ENCODE measurements around the gene FBXW7. TPM values are rescaled to one million over a fixed set of nuclear protein-coding genes. Genes with fewer than 3 reads are reported as not detected.

Gene FBXW7
- total RNA-seq, 4 donors from 2014 or later, result 11.6 to 125 (median 49.5) TPM

DNA sequence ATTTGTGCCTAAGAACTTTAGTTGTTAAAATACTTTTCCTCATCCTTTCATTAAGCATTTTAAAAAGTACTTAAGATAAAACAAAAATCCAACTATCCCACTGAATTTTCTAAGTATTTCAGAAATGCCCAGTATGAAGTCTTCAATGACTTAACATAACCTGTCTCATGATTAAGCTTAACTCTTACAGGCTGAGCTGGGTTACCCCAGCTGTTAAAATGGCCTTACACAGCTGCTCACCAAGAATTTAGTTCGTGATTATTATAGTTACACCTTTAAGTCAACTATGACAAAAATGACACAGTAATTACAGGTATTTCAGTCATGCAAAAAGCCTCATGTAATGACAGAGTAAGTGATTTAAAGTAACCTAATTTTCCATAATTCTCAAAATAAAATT lies 145.7 kb downstream of the FBXW7 start:
- no peak for TF ChIP-seq POLR2AphosphoS5 (IDR thresholded peaks at IDR 0.05)
- no peak for TF ChIP-seq EP300 (IDR thresholded peaks at IDR 0.05; ENCODE audit: low read depth)
- no peak for TF ChIP-seq POLR2A (IDR thresholded peaks at IDR 0.05)
- TF ChIP-seq CTCF (IDR thresholded peaks at IDR 0.05), result no peak
- H3K27me3 ChIP-seq, result no peaks in the 10 kb centered on the region
- 71 to 85% methylated on average over 1 of the region's 1 CpG for WGBS, 2 donors (ENCODE audit: low coverage in 1 of 2)
- H3K27ac ChIP-seq, result no peak overlapping the region
- no peaks in the 10 kb centered on the region for H3K4me1 ChIP-seq
- H3K36me3 ChIP-seq, result no peaks in the 10 kb centered on the region
- H3K9me3 ChIP-seq, result no peaks in the 10 kb centered on the region
- in situ Hi-C loops (cut with MboI; ENCODE audit: low pct_ligation_motif_present in 1 of 4, low pct_unique_long_range_greater_than_20kb in 1 of 4, low sequenced_read_pairs in 3 of 4) (no loop called here), intact Hi-C loops (cut with DNase I; ENCODE audit: low total_unique reads) (no loop called here)
- no peak for DNase-seq
- no peak overlapping the region for H3K4me3 ChIP-seq

DNA sequence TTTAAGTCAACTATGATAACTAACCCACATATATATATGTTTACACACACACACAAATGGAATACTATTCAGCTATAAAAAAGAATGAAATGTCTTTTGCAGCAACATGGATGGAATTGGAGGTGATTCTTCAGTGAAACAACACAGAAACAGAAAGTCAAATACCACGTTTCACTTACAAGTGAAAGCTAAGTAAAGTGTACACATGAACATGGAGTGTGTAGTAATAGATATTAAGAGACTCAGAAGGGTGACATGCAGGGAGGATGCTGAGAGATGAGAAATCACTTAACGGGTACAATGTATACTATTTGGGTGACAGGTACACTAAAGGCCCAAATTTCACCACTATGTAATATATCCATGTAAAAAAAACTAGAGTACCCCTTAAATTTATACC lies 146.5 kb downstream of the FBXW7 start:
- in situ Hi-C loops (cut with MboI; ENCODE audit: low pct_ligation_motif_present in 1 of 4, low pct_unique_long_range_greater_than_20kb in 1 of 4, low sequenced_read_pairs in 3 of 4) (no loop called here), intact Hi-C loops (cut with DNase I; ENCODE audit: low total_unique reads) (no loop called here)
- Histone ChIP-seq H3K9me3 (no peaks in the 10 kb centered on the region), H3K4me1 (no peaks in the 10 kb centered on the region), H3K27ac (no peak overlapping the region), H3K27me3 (no peaks in the 10 kb centered on the region), H3K4me3 (no peak overlapping the region), H3K36me3 (no peaks in the 10 kb centered on the region)
- 83 to 88% methylated on average over 2 of the region's 2 CpGs for WGBS, 2 donors (ENCODE audit: low coverage in 1 of 2)
- DNase-seq, result no peak
- no peak for TF ChIP-seq POLR2A (IDR thresholded peaks at IDR 0.05)
- TF ChIP-seq CTCF (IDR thresholded peaks at IDR 0.05), result no peak
- no peak for TF ChIP-seq POLR2AphosphoS5 (IDR thresholded peaks at IDR 0.05)
- TF ChIP-seq EP300 (IDR thresholded peaks at IDR 0.05; ENCODE audit: low read depth), result no peak

DNA sequence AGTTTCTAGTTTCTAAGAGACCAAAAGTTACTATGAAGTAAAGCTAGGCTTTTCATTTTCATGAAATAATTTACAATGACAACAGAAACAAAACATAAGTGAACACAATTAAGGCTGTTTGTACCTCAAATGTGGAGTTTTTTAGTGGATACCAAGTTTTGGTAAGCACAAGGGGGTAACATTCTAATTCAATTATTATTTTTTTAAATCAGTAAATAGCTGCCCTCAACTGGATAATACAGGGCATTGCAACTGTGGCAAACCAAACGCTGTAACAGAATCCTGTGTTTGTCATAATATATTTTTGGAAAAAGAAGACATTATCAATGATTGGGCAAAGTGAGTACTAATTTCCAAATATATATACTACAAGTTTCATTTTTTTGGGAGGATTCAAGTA lies 150.3 kb downstream of the FBXW7 start:
- Histone ChIP-seq H3K36me3 (no peaks in the 10 kb centered on the region), H3K4me1 (peaks cover 0 to 4% (median 0%) of the 10 kb centered on the region in 4 donors), H3K27me3 (no peaks in the 10 kb centered on the region), H3K27ac (no peak overlapping the region), H3K9me3 (no peaks in the 10 kb centered on the region), H3K4me3 (no peak overlapping the region)
- no peak for DNase-seq
- intact Hi-C loops (cut with DNase I; ENCODE audit: low total_unique reads), result no loop called here
- 15 to 23% methylated on average over 1 of the region's 1 CpG for WGBS, 2 donors (ENCODE audit: low coverage in 1 of 2)
- in situ Hi-C loops (cut with MboI; ENCODE audit: low pct_ligation_motif_present in 1 of 4, low pct_unique_long_range_greater_than_20kb in 1 of 4, low sequenced_read_pairs in 3 of 4), result no loop called here
- TF ChIP-seq CTCF (IDR thresholded peaks at IDR 0.05) (peak in 4 of 5 experiments; percentile 23 to 42 (median 41)), POLR2AphosphoS5 (IDR thresholded peaks at IDR 0.05) (no peak)

DNA sequence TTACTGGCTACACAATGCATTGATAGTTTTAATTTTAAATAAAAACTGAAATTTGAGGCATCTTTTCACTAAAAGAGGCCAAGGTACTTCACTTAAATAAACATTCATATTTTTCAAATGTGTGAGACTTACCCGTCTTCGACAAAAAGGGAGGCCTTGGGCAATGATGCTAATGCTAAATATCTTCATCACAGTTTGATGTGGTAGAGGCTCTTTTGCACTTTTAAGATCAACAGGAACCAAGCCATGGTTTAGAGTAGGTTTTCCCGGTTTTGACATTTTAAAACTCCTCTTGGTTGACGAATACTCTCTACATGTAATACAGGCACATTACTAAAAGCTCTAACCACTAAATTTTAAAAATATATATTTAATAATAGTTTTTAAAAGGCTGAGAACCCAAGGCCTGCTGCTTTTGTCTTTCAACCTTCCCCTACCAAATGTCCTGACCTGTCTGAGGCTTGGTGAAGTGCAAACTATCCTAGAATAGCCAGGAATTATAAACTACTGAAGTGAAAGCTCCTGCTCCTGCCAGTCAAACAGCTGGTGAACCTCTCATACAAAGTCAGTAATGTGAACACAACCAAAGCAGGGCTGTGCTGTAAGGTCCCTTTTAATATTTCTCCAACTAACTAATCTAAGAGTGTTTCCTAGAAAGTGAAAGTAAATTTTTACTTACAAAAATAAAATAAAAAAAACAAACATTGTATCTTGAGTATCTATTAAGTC lies 153.7 kb downstream of the FBXW7 start:
- no peaks in the 10 kb centered on the region for H3K27me3 ChIP-seq
- in situ Hi-C loops (cut with MboI; ENCODE audit: low pct_ligation_motif_present in 1 of 4, low pct_unique_long_range_greater_than_20kb in 1 of 4, low sequenced_read_pairs in 3 of 4), result no loop called here
- no peaks in the 10 kb centered on the region for H3K9me3 ChIP-seq
- no peak overlapping the region for H3K4me3 ChIP-seq
- DNase-seq, result no peak
- H3K4me1 ChIP-seq, result peaks cover 0 to 4% (median 0%) of the 10 kb centered on the region in 4 donors
- TF ChIP-seq POLR2A (IDR thresholded peaks at IDR 0.05), result no peak
- TF ChIP-seq EP300 (IDR thresholded peaks at IDR 0.05; ENCODE audit: low read depth), result no peak
- intact Hi-C loops (cut with DNase I; ENCODE audit: low total_unique reads), result no loop called here
- peak overlapping the region in 3 of 4 donors; percentile 8 to 40 (median 20) for H3K27ac ChIP-seq
- WGBS, 2 donors (ENCODE audit: low coverage in 1 of 2), result 77 to 82% methylated on average over 3 to 4 of the region's 4 CpGs
- no peaks in the 10 kb centered on the region for H3K36me3 ChIP-seq

GRCh38 chr4:152380919-152381318 lies 155.0 kb downstream of the FBXW7 start:
- Histone ChIP-seq H3K36me3 (no peaks in the 10 kb centered on the region), H3K4me3 (no peak overlapping the region), H3K4me1 (peaks cover 0 to 4% (median 0%) of the 10 kb centered on the region in 4 donors), H3K27me3 (no peaks in the 10 kb centered on the region), H3K9me3 (no peaks in the 10 kb centered on the region), H3K27ac (no peak overlapping the region)
- intact Hi-C loops (cut with DNase I; ENCODE audit: low total_unique reads) (no loop called here), in situ Hi-C loops (cut with MboI; ENCODE audit: low pct_ligation_motif_present in 1 of 4, low pct_unique_long_range_greater_than_20kb in 1 of 4, low sequenced_read_pairs in 3 of 4) (no loop called here)
- WGBS, 2 donors (ENCODE audit: low coverage in 1 of 2), result 96 to 97% methylated on average over 2 of the region's 2 CpGs
- DNase-seq, result no peak
- TF ChIP-seq CTCF (IDR thresholded peaks at IDR 0.05), result no peak
- no peak for TF ChIP-seq EP300 (IDR thresholded peaks at IDR 0.05; ENCODE audit: low read depth)
- TF ChIP-seq POLR2AphosphoS5 (IDR thresholded peaks at IDR 0.05), result no peak
- no peak for TF ChIP-seq POLR2A (IDR thresholded peaks at IDR 0.05)

Data from transverse colon (tissue), 4 donors.